Adrenal gland (tissue), 5 donors: ENCODE measurements around the gene ADAM15.

Source experiments
- CTCF ChIP-seq, 6 experiments: fragments of 450-650 bp in 4 of 6; fragments of 200-600 bp in 2 of 6; sonication (generic) in 1 of 6; IDR thresholded peaks; 1 replicate in 5 of 6; 2 replicates in 1 of 6; pipeline versions ENCODE4 v1.5.1 to v1.8.0; 2016 to 2021; ENCODE audit warnings: antibody characterized with exemption in 6 of 6, mild to moderate bottlenecking in 2 of 6, moderate library complexity in 1 of 6
- POLR2A ChIP-seq, 2 donors: fragments of 450-650 bp; IDR thresholded peaks; one replicate each; pipeline ENCODE4 v1.6.1; 2017; ENCODE audit warnings: antibody characterized with exemption in 2 of 2, mild to moderate bottlenecking in 2 of 2, moderate library complexity in 1 of 2
- donor health status: DM: no; HTN: no; CAD: no.

GRCh38 chr1:155103325-155103724 lies 52.2 kb downstream of the ADAM15 start:
- TF ChIP-seq CTCF (IDR thresholded peaks at IDR 0.05) (no peak), POLR2A (IDR thresholded peaks at IDR 0.05) (no peak)
